A549 (cell line): Measurements from ENCODE around the gene ZHX3.

ENCODE experiments used
- MAX ChIP-seq: IDR thresholded peaks from 2 replicates; pipeline ENCODE4 v1.6.1; 2012
- SMC3 ChIP-seq: fragments of >200 bp; sonication (Bioruptor Twin); formaldehyde crosslinking; IDR thresholded peaks from 3 replicates; pipeline ENCODE4 v1.6.1; 2018; ENCODE audit warnings: inconsistent platforms

- TF ChIP-seq MAX (no peak), SMC3 (no peak)
These were observed 3.4 kb upstream of the ZHX3 start for GRCh38 chr20:41320976-41321375.
